ENCODE results near the gene GSN.
"Not testable (repeated sequence)": the region's sequence is repeated elsewhere in the genome, so short reads cannot be mapped to it uniquely, and the experiment has no call there.

The GSN gene

GRCh38 chr9:121286973-121287741, 19.2 kb downstream of the GSN start:
- DNase-seq (ENCODE audit: low read depth in 3 of 3): peak in 1 of 3 experiments; percentile 29

GRCh38 chr9:121288673-121289025, 20.7 kb downstream of the GSN start:
- no peak for DNase-seq (ENCODE audit: low read depth in 3 of 3)

- DNase-seq (ENCODE audit: low read depth in 3 of 3): no peak
Observed at GRCh38 chr9:121289026-121289771, 21.2 kb downstream of the GSN start.

- DNase-seq (ENCODE audit: low read depth in 3 of 3): no peak
Observed at GRCh38 chr9:121289772-121290370, 21.9 kb downstream of the GSN start.

- DNase-seq (ENCODE audit: low read depth in 3 of 3): not testable (repeated sequence)
Observed at GRCh38 chr9:121291536-121291935, 23.6 kb downstream of the GSN start.

- no peak for DNase-seq (ENCODE audit: low read depth in 3 of 3)
Observed at GRCh38 chr9:121292051-121292450, 24.1 kb downstream of the GSN start.

- DNase-seq (ENCODE audit: low read depth in 3 of 3): no peak
Observed at GRCh38 chr9:121292801-121293241, 24.9 kb downstream of the GSN start.

GRCh38 chr9:121294151-121294743, 26.3 kb downstream of the GSN start:
- DNase-seq (ENCODE audit: low read depth in 3 of 3): no peak

GRCh38 chr9:121294866-121295661, 27.1 kb downstream of the GSN start:
- no peak for DNase-seq (ENCODE audit: low read depth in 3 of 3)

- DNase-seq (ENCODE audit: low read depth in 3 of 3): no peak
Observed at GRCh38 chr9:121295662-121296191, 27.8 kb downstream of the GSN start.

GRCh38 chr9:121296213-121297127, 28.5 kb downstream of the GSN start:
- DNase-seq (ENCODE audit: low read depth in 3 of 3): no peak

- DNase-seq (ENCODE audit: low read depth in 3 of 3): no peak
Observed at GRCh38 chr9:121297389-121297788, 29.4 kb downstream of the GSN start.

- no peak for DNase-seq (ENCODE audit: low read depth in 3 of 3)
Observed at GRCh38 chr9:121298016-121298538, 30.1 kb downstream of the GSN start.

GRCh38 chr9:121298689-121299466, 30.9 kb downstream of the GSN start:
- no peak for DNase-seq (ENCODE audit: low read depth in 3 of 3)

GRCh38 chr9:121299467-121300282, 31.7 kb downstream of the GSN start:
- DNase-seq (ENCODE audit: low read depth in 3 of 3): peak in 1 of 3 experiments; percentile 17

GRCh38 chr9:121300283-121301119, 32.5 kb downstream of the GSN start:
- DNase-seq (ENCODE audit: low read depth in 3 of 3): no peak

- no peak for DNase-seq (ENCODE audit: low read depth in 3 of 3)
Observed at GRCh38 chr9:121301881-121302286, 33.9 kb downstream of the GSN start.
